ENCODE measurements around the gene MKNK1. TPM values are rescaled to one million over a fixed set of nuclear protein-coding genes. Genes with fewer than 3 reads are reported as not detected.

Gene MKNK1
- total RNA-seq, 1 experiment from 2014 or later = 40.1 TPM

DNA sequence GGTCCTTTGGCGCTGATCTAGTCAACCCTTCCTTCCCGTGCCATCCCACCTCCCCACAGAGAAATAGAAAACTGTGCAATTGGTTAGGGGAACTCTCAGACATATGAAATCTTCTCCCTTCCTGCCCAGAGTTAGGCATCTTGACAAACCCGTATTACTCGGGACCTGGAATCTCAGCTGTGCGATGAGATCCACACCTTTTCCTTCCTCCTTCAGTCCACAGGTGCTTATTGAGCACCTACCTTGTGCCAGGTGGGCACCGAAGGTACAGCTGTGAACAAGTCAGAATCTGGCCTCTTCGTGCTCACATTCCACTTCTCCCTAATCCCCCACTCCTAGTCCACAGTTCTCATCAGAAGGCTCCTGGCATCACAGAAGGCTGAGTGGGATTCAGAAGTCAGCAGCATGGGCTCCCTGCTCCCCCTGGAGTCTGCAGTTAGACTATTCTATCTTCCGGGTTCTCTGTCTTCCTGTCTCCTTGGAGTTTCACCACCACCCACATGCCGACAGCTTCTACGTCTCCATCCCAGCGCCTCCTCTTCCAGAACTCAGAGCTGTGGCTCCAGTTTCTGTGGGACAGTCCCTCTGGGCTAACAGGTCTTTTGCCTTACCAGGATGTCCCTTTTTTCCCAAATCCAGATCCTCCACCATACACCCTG, 75.6 kb downstream of the MKNK1 start:
- Histone ChIP-seq H3K4me1 (ENCODE audit: control insufficient read depth, insufficient read depth, low read length) (0 out of 2 replicates have a peak, but pooled peaks cover 2% of the 10 kb centered on the region), H3K27me3 (ENCODE audit: control insufficient read depth, insufficient read depth, low read length) (no peaks in the 10 kb centered on the region), H3K4me3 (ENCODE audit: low read depth in 2 of 2, low read length in 2 of 2) (no peak overlapping the region), H3K36me3 (ENCODE audit: control insufficient read depth, insufficient read depth, low read length) (no peaks in the 10 kb centered on the region), H3K9me3 (ENCODE audit: control insufficient read depth, insufficient read depth, low read depth, low read length) (no peaks in the 10 kb centered on the region), H3K27ac (ENCODE audit: low read length) (no peak overlapping the region)
- ATAC-seq (peak; percentile 53), DNase-seq (ENCODE audit: low read depth, low spot score) (no peak)
- intact Hi-C loops (cut with micrococcal nuclease; ENCODE audit: unreplicated experiment) = loop anchor here (1.0 kb wide), 3 partner anchors 51 to 122 kb away; no protein-coding TSS in a partner anchor
- in situ Hi-C loops (cut with HindIII; ENCODE audit: low pct_unique_long_range_greater_than_20kb, low sequenced_read_pairs) = no loop called here
- no TSS peak for BruUV-seq (replicated peaks)
- ChIA-PET CTCF (interaction anchor here (0.9 to 5.0 kb wide), 5 partner anchors 15 to 81 kb away, joined by 4 to 34 read pairs (median 6); no protein-coding TSS in a partner anchor), POLR2A (no interaction called here)
- no peak for TF ChIP-seq SIN3A (IDR thresholded peaks at IDR 0.05; ENCODE audit: borderline replicate concordance, insufficient read depth, low read depth, low read length)
- TF ChIP-seq REST (IDR thresholded peaks at IDR 0.05; ENCODE audit: insufficient read depth in 1 of 2, low read depth in 2 of 2, low read length in 1 of 2) = no peak
- no peak for TF ChIP-seq TCF7L2 (IDR thresholded peaks at IDR 0.05; ENCODE audit: low read depth, low read length)
- TF ChIP-seq CTCF (IDR thresholded peaks at IDR 0.05) = peak; percentile 69
- TF ChIP-seq POLR2AphosphoS5 (IDR thresholded peaks at IDR 0.05; ENCODE audit: low read depth, low read length) = no peak

DNA sequence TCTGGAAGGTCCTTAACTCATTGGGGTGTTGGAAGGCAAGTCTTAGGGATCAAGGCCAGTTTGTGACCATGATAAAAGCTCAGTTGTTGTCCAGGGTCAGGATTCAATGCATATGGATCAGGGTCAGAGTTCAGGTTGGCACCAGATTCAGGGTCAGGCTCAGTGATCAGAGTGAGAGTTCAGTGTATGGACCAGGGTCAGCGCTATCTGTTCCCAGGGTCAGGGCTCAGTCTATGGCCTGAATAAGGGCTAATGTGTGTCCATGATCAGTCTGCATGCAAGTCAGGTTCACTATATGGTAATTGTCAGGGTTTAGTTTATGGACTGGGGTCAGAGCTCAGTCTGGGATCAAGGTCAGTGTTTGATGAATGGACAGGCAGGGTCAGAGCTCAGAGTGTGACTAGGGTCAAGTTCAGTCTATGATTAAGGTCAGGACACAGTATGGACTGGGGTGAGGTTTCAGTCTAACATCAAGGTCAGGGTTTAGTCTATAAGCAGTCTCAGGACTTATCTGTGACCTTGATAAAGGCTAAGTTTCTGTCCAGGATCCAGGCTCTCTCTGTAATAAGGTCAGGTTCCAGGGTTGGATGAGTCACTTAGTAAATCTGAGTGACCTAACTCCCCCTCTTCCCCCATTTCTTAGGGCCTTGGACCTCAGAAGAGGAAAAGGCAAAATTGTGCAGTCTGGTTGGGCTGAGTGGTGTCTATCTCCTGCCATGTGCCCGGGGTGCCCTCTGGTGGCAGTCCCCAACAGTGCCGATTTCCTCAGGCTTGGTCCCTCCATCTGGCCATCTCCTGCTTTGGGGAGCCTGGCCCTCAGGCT, 76.4 kb downstream of the MKNK1 start:
- Histone ChIP-seq H3K4me3 (ENCODE audit: low read depth in 2 of 2, low read length in 2 of 2) (no peak overlapping the region), H3K9me3 (ENCODE audit: control insufficient read depth, insufficient read depth, low read depth, low read length) (no peaks in the 10 kb centered on the region), H3K27me3 (ENCODE audit: control insufficient read depth, insufficient read depth, low read length) (no peaks in the 10 kb centered on the region), H3K27ac (ENCODE audit: low read length) (no peak overlapping the region), H3K36me3 (ENCODE audit: control insufficient read depth, insufficient read depth, low read length) (no peaks in the 10 kb centered on the region), H3K4me1 (ENCODE audit: control insufficient read depth, insufficient read depth, low read length) (peaks cover 2% of the 10 kb centered on the region; the same call in 1 of the 2 replicates)
- ATAC-seq = peak; percentile 89
- POLR2A ChIA-PET = no interaction called here
- peak; percentile 71 for DNase-seq (ENCODE audit: low read depth, low spot score)
- intact Hi-C loops (cut with micrococcal nuclease; ENCODE audit: unreplicated experiment) = loop anchor here (1.0 kb wide), 3 partner anchors 50 to 121 kb away; no protein-coding TSS in a partner anchor
- CTCF ChIA-PET = interaction anchor here (1.1 to 5.0 kb wide), 7 partner anchors 40 to 81 kb away, joined by 3 to 34 read pairs (median 6); no protein-coding TSS in a partner anchor
- in situ Hi-C loops (cut with HindIII; ENCODE audit: low pct_unique_long_range_greater_than_20kb, low sequenced_read_pairs) = no loop called here
- no TSS peak for BruUV-seq (replicated peaks)
- TF ChIP-seq TCF7L2 (IDR thresholded peaks at IDR 0.05; ENCODE audit: low read depth, low read length) (no peak), CTCF (IDR thresholded peaks at IDR 0.05) (peak; percentile 98)
